ENCODE results near the gene UQCR11. TPM values are rescaled to one million over a fixed set of nuclear protein-coding genes. Genes with fewer than 3 reads are reported as not detected.
A peak's percentile ranks its signal among the peaks of the same experiment; 100 is the strongest.

Gene UQCR11
- total and polyA plus RNA-seq, 8 donors, result 32.2 to 659 (median 153) TPM

GRCh38 chr19:1609680-1610474 lies 4.6 kb upstream of the UQCR11 start:
- 86 to 93% (median 91%) methylated on average over 5 to 16 of the region's 16 CpGs for WGBS, 5 donors
- DNase-seq, result no peak
- TF ChIP-seq POLR2A (IDR thresholded peaks at IDR 0.05) (no peak), EP300 (IDR thresholded peaks at IDR 0.05) (no peak), POLR2AphosphoS5 (IDR thresholded peaks at IDR 0.05) (no peak)
- TF ChIP-seq, protein P1, sequence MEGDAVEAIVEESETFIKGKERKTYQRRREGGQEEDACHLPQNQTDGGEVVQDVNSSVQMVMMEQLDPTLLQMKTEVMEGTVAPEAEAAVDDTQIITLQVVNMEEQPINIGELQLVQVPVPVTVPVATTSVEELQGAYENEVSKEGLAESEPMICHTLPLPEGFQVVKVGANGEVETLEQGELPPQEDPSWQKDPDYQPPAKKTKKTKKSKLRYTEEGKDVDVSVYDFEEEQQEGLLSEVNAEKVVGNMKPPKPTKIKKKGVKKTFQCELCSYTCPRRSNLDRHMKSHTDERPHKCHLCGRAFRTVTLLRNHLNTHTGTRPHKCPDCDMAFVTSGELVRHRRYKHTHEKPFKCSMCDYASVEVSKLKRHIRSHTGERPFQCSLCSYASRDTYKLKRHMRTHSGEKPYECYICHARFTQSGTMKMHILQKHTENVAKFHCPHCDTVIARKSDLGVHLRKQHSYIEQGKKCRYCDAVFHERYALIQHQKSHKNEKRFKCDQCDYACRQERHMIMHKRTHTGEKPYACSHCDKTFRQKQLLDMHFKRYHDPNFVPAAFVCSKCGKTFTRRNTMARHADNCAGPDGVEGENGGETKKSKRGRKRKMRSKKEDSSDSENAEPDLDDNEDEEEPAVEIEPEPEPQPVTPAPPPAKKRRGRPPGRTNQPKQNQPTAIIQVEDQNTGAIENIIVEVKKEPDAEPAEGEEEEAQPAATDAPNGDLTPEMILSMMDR (IDR thresholded peaks at IDR 0.05), result no peak

GRCh38 chr19:1609103-1609396 lies 3.8 kb upstream of the UQCR11 start:
- Histone ChIP-seq H3K4me1 (peaks cover 15 to 25% (median 17%) of the 10 kb centered on the region in 4 donors), H3K27ac (peak overlapping the region in 2 of 5 donors; percentile 16 to 37), H3K36me3 (peaks cover 25 to 45% (median 43%) of the 10 kb centered on the region in 4 donors), H3K27me3 (no peaks in the 10 kb centered on the region), H3K9me3 (no peaks in the 10 kb centered on the region), H3K4me3 (peak overlapping the region in 1 of 4 donors; percentile 15)
- intact Hi-C loops (cut with DNase I; ENCODE audit: low total_unique reads), result no loop called here
- no peak for DNase-seq
- TF ChIP-seq, protein P1 (IDR thresholded peaks at IDR 0.05), result no peak
- TF ChIP-seq EP300 (IDR thresholded peaks at IDR 0.05) (no peak), POLR2A (IDR thresholded peaks at IDR 0.05) (no peak), POLR2AphosphoS5 (IDR thresholded peaks at IDR 0.05) (no peak)
- 33 to 49% (median 45%) methylated on average over 6 to 10 of the region's 10 CpGs for WGBS, 5 donors

More at GRCh38 chr19:1609680-1610474, 4.6 kb upstream of the UQCR11 start:
- Histone ChIP-seq H3K36me3 (peaks cover 33 to 53% (median 52%) of the 10 kb centered on the region in 4 donors), H3K27me3 (no peaks in the 10 kb centered on the region), H3K9me3 (no peaks in the 10 kb centered on the region), H3K4me3 (no peak overlapping the region), H3K4me1 (peaks cover 7 to 18% (median 9%) of the 10 kb centered on the region in 4 donors), H3K27ac (no peak overlapping the region)
- intact Hi-C loops (cut with DNase I; ENCODE audit: low total_unique reads), result loop anchor here (5.0 kb wide), 1 partner anchor 37 kb away; no protein-coding TSS in a partner anchor

DNA sequence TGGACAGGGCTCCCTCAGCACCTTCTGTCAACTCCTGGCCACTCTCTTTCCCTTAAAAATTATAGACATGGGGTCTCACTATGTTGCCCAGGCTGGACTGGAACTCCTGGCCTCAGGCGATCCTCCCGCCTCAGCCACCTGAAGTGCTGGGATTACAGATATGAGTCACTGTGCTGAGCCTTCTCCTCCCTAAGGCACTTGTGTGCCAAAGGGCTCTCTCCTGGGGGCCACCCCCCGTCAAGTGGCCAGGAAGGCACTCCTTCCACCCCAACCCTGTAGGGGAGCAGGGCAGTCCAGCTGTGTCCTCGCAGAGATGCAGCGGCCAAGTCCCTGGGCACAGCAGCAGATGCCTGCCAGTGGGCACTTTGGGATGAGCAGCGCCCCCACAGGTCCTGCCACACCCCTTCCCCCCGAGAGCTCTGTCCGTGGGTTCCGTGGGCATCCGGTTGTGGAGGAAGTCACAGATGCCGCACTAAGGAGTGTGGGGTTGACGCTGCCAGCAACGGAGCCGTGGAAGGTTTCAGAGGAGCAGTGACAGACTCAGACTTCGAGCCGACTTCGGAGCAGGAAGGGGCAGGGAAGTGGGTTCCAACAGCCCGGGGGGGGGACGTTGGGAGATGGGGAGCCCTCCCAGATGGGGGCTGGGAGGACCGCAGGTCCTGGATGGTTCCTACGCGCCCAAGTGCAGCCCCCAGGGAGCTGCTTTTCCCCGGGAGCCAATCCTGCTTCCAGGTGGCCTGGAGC lies 3.3 kb upstream of the UQCR11 start:
- intact Hi-C loops (cut with DNase I; ENCODE audit: low total_unique reads), result no loop called here
- Histone ChIP-seq H3K27ac (peak overlapping the region in 2 of 5 donors; percentile 16 to 37), H3K27me3 (no peaks in the 10 kb centered on the region), H3K4me3 (peak overlapping the region in 1 of 4 donors; percentile 15), H3K4me1 (peaks cover 20 to 31% (median 23%) of the 10 kb centered on the region in 4 donors), H3K36me3 (peaks cover 23 to 40% (median 38%) of the 10 kb centered on the region in 4 donors), H3K9me3 (no peaks in the 10 kb centered on the region)
- 48 to 63% (median 58%) methylated on average over 14 to 23 of the region's 23 CpGs for WGBS, 5 donors
- no peak for TF ChIP-seq POLR2A (IDR thresholded peaks at IDR 0.05)
- no peak for TF ChIP-seq POLR2AphosphoS5 (IDR thresholded peaks at IDR 0.05)
- TF ChIP-seq, protein P1 (IDR thresholded peaks at IDR 0.05), result no peak
- TF ChIP-seq EP300 (IDR thresholded peaks at IDR 0.05), result no peak
- DNase-seq, result no peak

- Histone ChIP-seq H3K4me1 (peaks cover 30 to 50% (median 38%) of the 10 kb centered on the region in 4 donors), H3K4me3 (peak overlapping the region; percentile 96 to 99 (median 97)), H3K36me3 (peaks cover 1 to 28% (median 23%) of the 10 kb centered on the region in 4 donors), H3K27ac (peak overlapping the region; percentile 86 to 95 (median 94)), H3K9me3 (no peaks in the 10 kb centered on the region), H3K27me3 (no peaks in the 10 kb centered on the region)
- intact Hi-C loops (cut with DNase I; ENCODE audit: low total_unique reads), result no loop called here
- 9 to 18% (median 13%) methylated on average over 15 to 16 of the region's 16 CpGs for WGBS, 5 donors
- TF ChIP-seq, protein P1 (IDR thresholded peaks at IDR 0.05), result no peak
- TF ChIP-seq POLR2A (IDR thresholded peaks at IDR 0.05) (no peak), EP300 (IDR thresholded peaks at IDR 0.05) (no peak), POLR2AphosphoS5 (IDR thresholded peaks at IDR 0.05) (no peak)
- DNase-seq, result peak in 1 of 2 donors; percentile 34
Measured at GRCh38 chr19:1606138-1606651, 933 bp upstream of the UQCR11 start.

Measured in stomach (tissue), 9 donors.